ENCODE data around the gene NEMP2. TPM values are rescaled to one million over a fixed set of nuclear protein-coding genes. Genes with fewer than 3 reads are reported as not detected.
A peak's percentile ranks its signal among the peaks of the same experiment; 100 is the strongest.
"Not testable (repeated sequence)": the region's sequence is repeated elsewhere in the genome, so short reads cannot be mapped to it uniquely, and the experiment has no call there.

The NEMP2 gene
- total and polyA plus RNA-seq, 10 donors = 0.89 to 19.2 (median 10.7) TPM

GRCh38 chr2:190511104-190511503 is 23.4 kb downstream of the NEMP2 start:
- Histone ChIP-seq H3K4me3 (no peak overlapping the region), H3K9me3 (no peaks in the 10 kb centered on the region), H3K27me3 (replicated peaks in 1 of 7) (no peaks in the 10 kb centered on the region), H3K4me1 (peaks cover 2 to 20% (median 14%) of the 10 kb centered on the region in 6 donors), H3K36me3 (peaks cover 0 to 74% (median 17%) of the 10 kb centered on the region in 6 donors), H3K27ac (no peak overlapping the region)
- 75 to 86% (median 77%) methylated on average over 2 of the region's 2 CpGs for WGBS, 5 donors
- intact Hi-C loops (cut with DNase I; ENCODE audit: low total_unique reads) = no loop called here
- no peak for DNase-seq
- no peak for TF ChIP-seq POLR2A (IDR thresholded peaks at IDR 0.05)
- peak in 5 of 11 experiments; percentile 20 to 46 (median 29) for TF ChIP-seq CTCF (IDR thresholded peaks at IDR 0.05 in 8 of 11, conservative IDR thresholded peaks at IDR 0.05 in 3 of 11)
- TF ChIP-seq POLR2AphosphoS5 (IDR thresholded peaks at IDR 0.05) = no peak

GRCh38 chr2:190509895-190510294 is 24.6 kb downstream of the NEMP2 start:
- H3K27ac ChIP-seq; H3K27me3 ChIP-seq (replicated peaks in 1 of 7); intact Hi-C loops (cut with DNase I; ENCODE audit: low total_unique reads); DNase-seq; H3K4me3 ChIP-seq; H3K9me3 ChIP-seq: not testable (repeated sequence)
- Histone ChIP-seq H3K36me3 (peaks cover 0 to 86% (median 22%) of the 10 kb centered on the region in 6 donors), H3K4me1 (peaks cover 2 to 26% (median 13%) of the 10 kb centered on the region in 6 donors)
- WGBS, 5 donors = 88 to 94% (median 91%) methylated on average over 5 of the region's 5 CpGs

- intact Hi-C loops (cut with DNase I; ENCODE audit: low total_unique reads) = no loop called here
- DNase-seq = no peak
- Histone ChIP-seq H3K36me3 (peaks cover 0 to 88% (median 31%) of the 10 kb centered on the region in 6 donors), H3K4me3 (no peak overlapping the region), H3K9me3 (no peaks in the 10 kb centered on the region), H3K27me3 (replicated peaks in 1 of 7) (no peaks in the 10 kb centered on the region), H3K4me1 (peaks cover 2 to 35% (median 15%) of the 10 kb centered on the region in 6 donors), H3K27ac (peak overlapping the region in 7 of 8 donors; percentile 0 to 68 (median 20))
- peak in 1 of 3 donors; percentile 23 for TF ChIP-seq POLR2AphosphoS5 (IDR thresholded peaks at IDR 0.05)
- TF ChIP-seq POLR2A (IDR thresholded peaks at IDR 0.05) = no peak
- 59 to 78% (median 69%) methylated on average over 4 of the region's 4 CpGs for WGBS, 5 donors
These were observed 27.4 kb downstream of the NEMP2 start for GRCh38 chr2:190507135-190507534.

- TF ChIP-seq POLR2AphosphoS5 (IDR thresholded peaks at IDR 0.05) (no peak), POLR2A (IDR thresholded peaks at IDR 0.05) (no peak), CTCF (IDR thresholded peaks at IDR 0.05 in 8 of 11, conservative IDR thresholded peaks at IDR 0.05 in 3 of 11) (no peak)
- Histone ChIP-seq H3K4me3 (no peak overlapping the region), H3K36me3 (peaks cover 0 to 91% (median 31%) of the 10 kb centered on the region in 6 donors), H3K9me3 (no peaks in the 10 kb centered on the region), H3K27me3 (replicated peaks in 1 of 7) (no peaks in the 10 kb centered on the region), H3K4me1 (peaks cover 2 to 40% (median 18%) of the 10 kb centered on the region in 6 donors), H3K27ac (peak overlapping the region in 6 of 8 donors; percentile 9 to 68 (median 24))
- no peak for DNase-seq
- intact Hi-C loops (cut with DNase I; ENCODE audit: low total_unique reads) = no loop called here
- WGBS, 5 donors = 50 to 69% (median 57%) methylated on average over 2 of the region's 2 CpGs
These were observed 27.9 kb downstream of the NEMP2 start for GRCh38 chr2:190506666-190507065.

GRCh38 chr2:190505696-190506095 is 28.8 kb downstream of the NEMP2 start:
- DNase-seq = no peak
- WGBS, 5 donors = 92 to 100% (median 96%) methylated on average over 1 of the region's 1 CpG
- no peak overlapping the region for H3K4me3 ChIP-seq
- peaks cover 0 to 96% (median 37%) of the 10 kb centered on the region in 6 donors for H3K36me3 ChIP-seq
- intact Hi-C loops (cut with DNase I; ENCODE audit: low total_unique reads) = no loop called here
- TF ChIP-seq POLR2A (IDR thresholded peaks at IDR 0.05) = no peak
- TF ChIP-seq CTCF (IDR thresholded peaks at IDR 0.05 in 8 of 11, conservative IDR thresholded peaks at IDR 0.05 in 3 of 11) = no peak
- TF ChIP-seq POLR2AphosphoS5 (IDR thresholded peaks at IDR 0.05) = no peak
- peaks cover 2 to 48% (median 22%) of the 10 kb centered on the region in 6 donors for H3K4me1 ChIP-seq
- H3K27ac ChIP-seq = no peak overlapping the region
- no peaks in the 10 kb centered on the region for H3K27me3 ChIP-seq (replicated peaks in 1 of 7)
- no peaks in the 10 kb centered on the region for H3K9me3 ChIP-seq

Measured in spleen (tissue), 11 donors.